ENCODE data around the gene RITA1. TPM values are rescaled to one million over a fixed set of nuclear protein-coding genes. Genes with fewer than 3 reads are reported as not detected.
A peak's percentile ranks its signal among the peaks of the same experiment; 100 is the strongest.

Gene RITA1
- total and polyA plus RNA-seq, 2 experiments from 2014 or later: 16.1 to 26.9 TPM

GRCh38 chr12:113221997-113222729 is 36.6 kb downstream of the RITA1 start:
- TF ChIP-seq EZH2phosphoT487 (IDR thresholded peaks at IDR 0.05; ENCODE audit: low read depth, severe bottlenecking, unreplicated experiment): no peak
- TF ChIP-seq EZH2 (IDR thresholded peaks at IDR 0.05; ENCODE audit: borderline replicate concordance): no peak
- TF ChIP-seq CTCF (IDR thresholded peaks at IDR 0.05; ENCODE audit: poor library complexity): no peak
- H3K4me2 ChIP-seq: peak overlapping the region; percentile 77
- peaks cover 20% of the 10 kb centered on the region for H3K4me1 ChIP-seq (ENCODE audit: insufficient read depth)
- no peak overlapping the region for H2AFZ ChIP-seq
- no peaks in the 10 kb centered on the region for H3K9me3 ChIP-seq (ENCODE audit: low read depth)
- H3K4me3 ChIP-seq: peak overlapping the region; percentile 34
- H3K27me3 ChIP-seq: no peaks in the 10 kb centered on the region
- H4K20me1 ChIP-seq (ENCODE audit: insufficient read depth, poor library complexity, severe bottlenecking): no peaks in the 10 kb centered on the region
- WGBS (ENCODE audit: low lambda C conversion rate, missing lambda C conversion rate): 28% methylated on average over 12 of the region's 12 CpGs
- no peaks in the 10 kb centered on the region for H3K36me3 ChIP-seq (replicated peaks; ENCODE audit: insufficient read depth, low read depth)
- peak overlapping the region; percentile 93 for H3K27ac ChIP-seq
- no peak for DNase-seq (ENCODE audit: low spot score)
- no peaks in the 10 kb centered on the region for H3K9me2 ChIP-seq (replicated peaks; ENCODE audit: insufficient read depth)
- H3K79me2 ChIP-seq: peaks cover 13% of the 10 kb centered on the region

GRCh38 chr12:113222730-113223531 is 37.4 kb downstream of the RITA1 start:
- TF ChIP-seq EZH2phosphoT487 (IDR thresholded peaks at IDR 0.05; ENCODE audit: low read depth, severe bottlenecking, unreplicated experiment) (no peak), EZH2 (IDR thresholded peaks at IDR 0.05; ENCODE audit: borderline replicate concordance) (no peak), CTCF (IDR thresholded peaks at IDR 0.05; ENCODE audit: poor library complexity) (no peak)
- WGBS (ENCODE audit: low lambda C conversion rate, missing lambda C conversion rate): 14% methylated on average over 11 of the region's 11 CpGs
- Histone ChIP-seq H3K4me1 (ENCODE audit: insufficient read depth) (peaks cover 20% of the 10 kb centered on the region), H3K79me2 (peaks cover 13% of the 10 kb centered on the region), H4K20me1 (ENCODE audit: insufficient read depth, poor library complexity, severe bottlenecking) (no peaks in the 10 kb centered on the region), H3K9me3 (ENCODE audit: low read depth) (no peaks in the 10 kb centered on the region), H3K4me3 (peak overlapping the region; percentile 34), H3K36me3 (replicated peaks; ENCODE audit: insufficient read depth, low read depth) (no peaks in the 10 kb centered on the region), H3K9me2 (replicated peaks; ENCODE audit: insufficient read depth) (no peaks in the 10 kb centered on the region), H2AFZ (peak overlapping the region; percentile 6), H3K4me2 (peak overlapping the region; percentile 77), H3K27me3 (no peaks in the 10 kb centered on the region), H3K27ac (peak overlapping the region; percentile 93)
- DNase-seq (ENCODE audit: low spot score): peak; percentile 89

- H3K4me1 ChIP-seq (ENCODE audit: insufficient read depth): peaks cover 32% of the 10 kb centered on the region
- no peak for TF ChIP-seq CTCF (IDR thresholded peaks at IDR 0.05; ENCODE audit: poor library complexity)
- no peak for TF ChIP-seq EZH2phosphoT487 (IDR thresholded peaks at IDR 0.05; ENCODE audit: low read depth, severe bottlenecking, unreplicated experiment)
- no peak for TF ChIP-seq EZH2 (IDR thresholded peaks at IDR 0.05; ENCODE audit: borderline replicate concordance)
Measured at GRCh38 chr12:113224955-113225354, 39.4 kb downstream of the RITA1 start.

More at GRCh38 chr12:113224955-113225354, 39.4 kb downstream of the RITA1 start:
- Histone ChIP-seq H3K4me2 (no peak overlapping the region), H3K9me3 (ENCODE audit: low read depth) (no peaks in the 10 kb centered on the region), H3K9me2 (replicated peaks; ENCODE audit: insufficient read depth) (no peaks in the 10 kb centered on the region), H3K79me2 (peaks cover 13% of the 10 kb centered on the region), H2AFZ (no peak overlapping the region), H3K27ac (no peak overlapping the region), H3K4me3 (no peak overlapping the region), H3K36me3 (replicated peaks; ENCODE audit: insufficient read depth, low read depth) (no peaks in the 10 kb centered on the region), H4K20me1 (ENCODE audit: insufficient read depth, poor library complexity, severe bottlenecking) (no peaks in the 10 kb centered on the region), H3K27me3 (no peaks in the 10 kb centered on the region)
- WGBS (ENCODE audit: low lambda C conversion rate, missing lambda C conversion rate): 97% methylated on average over 4 of the region's 4 CpGs
- DNase-seq (ENCODE audit: low spot score): no peak
